Germinal center (tissue), 1 donor: ENCODE measurements around the gene CARD11.

ENCODE experiments used
- DNase-seq: peaks from one replicate; pipeline ENCODE4 v3.0.0; 2012; ENCODE audit warnings: mixed read lengths, low spot score

Gene CARD11

DNA sequence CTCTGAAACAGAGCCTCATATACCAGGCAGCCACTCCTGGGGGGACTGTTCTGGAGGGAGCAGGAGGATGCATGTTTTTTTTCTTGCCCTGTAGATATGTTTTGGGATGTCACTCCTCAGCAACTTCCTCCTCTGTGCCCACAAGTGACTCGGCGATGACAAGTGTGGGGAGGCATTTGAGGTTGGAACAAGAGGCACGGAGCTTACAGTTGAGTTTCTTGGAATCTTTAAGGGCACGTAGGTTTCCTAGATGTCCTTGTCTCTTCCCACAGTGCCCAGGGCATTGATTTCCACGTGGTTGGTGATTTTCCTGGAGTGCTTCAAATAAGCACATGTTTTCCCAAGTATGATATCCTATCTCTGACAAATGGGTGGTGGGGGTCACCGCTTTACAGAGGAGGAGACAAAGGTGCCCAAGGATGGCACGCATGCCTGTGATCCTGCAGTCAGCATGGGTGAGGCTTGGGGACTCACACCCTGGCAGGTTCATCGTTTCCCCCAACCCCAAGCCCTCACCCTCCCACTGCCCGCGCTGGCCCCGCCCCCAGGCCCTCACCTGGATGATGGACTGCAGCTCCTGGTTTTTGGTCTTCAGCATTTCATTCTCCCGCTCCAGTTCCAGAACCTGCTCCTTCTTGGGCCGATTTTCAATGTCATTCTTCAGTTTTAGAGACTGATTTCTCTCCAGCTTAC, 104.3 kb downstream of the CARD11 start:
- no peak for DNase-seq

- no peak for DNase-seq
Measured at GRCh38 chr7:2938514-2939192, 105.0 kb downstream of the CARD11 start.

GRCh38 chr7:2937701-2938513, 105.8 kb downstream of the CARD11 start:
- DNase-seq, result no peak

DNA sequence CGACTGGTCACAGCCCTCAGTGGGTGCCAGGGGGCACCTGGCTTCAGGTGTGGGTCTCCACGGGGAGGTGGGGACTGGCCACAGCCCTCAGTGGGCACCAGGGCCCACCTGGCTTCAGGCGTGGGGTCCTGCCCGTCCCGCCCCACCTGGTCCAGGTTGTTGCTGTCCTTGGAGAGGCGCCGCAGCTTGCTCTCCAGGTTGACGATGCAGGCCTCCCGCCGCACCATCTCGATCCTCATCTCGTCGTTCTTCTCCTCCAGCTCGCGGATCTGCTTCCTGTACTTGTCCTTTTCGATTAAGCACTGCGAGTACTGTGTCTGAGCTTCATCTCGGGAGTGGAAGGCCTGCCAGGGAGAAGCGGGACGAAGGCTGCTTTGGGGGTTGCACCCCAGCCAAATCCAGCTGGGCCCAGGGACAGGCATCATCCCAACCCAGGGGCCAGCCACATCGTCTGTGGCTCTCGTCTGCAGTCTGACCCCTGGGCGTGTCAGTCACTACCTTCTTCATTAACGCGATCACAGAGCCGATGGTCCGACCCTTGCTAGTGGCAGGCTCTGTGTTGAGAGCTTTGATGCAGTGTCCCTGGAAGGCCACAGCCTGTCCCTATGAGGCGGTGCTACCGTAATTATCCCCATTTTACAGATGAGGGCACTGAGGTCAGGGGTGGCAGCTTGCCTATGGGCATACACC, 106.6 kb downstream of the CARD11 start:
- no peak for DNase-seq

DNA sequence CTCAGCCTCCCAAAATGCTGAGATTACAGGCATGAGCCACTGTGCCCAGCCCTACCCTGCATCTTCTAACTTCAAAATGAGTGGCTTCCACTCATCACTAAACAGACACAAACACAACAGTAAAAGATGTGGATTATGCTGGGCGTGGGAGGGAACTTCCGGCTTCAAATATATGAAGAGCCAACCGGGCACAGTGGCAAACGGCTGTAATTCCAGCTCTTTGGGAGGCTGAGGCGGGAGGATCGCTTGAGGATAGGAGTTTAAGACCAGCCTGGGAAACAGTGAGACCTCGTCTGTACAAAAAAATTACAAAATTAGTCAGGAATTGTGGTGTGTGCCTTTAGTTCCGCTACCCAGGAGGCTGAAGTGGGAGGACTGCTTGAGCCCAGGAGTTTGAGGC, 107.4 kb downstream of the CARD11 start:
- no peak for DNase-seq

- no peak for DNase-seq
Measured at GRCh38 chr7:2934984-2935740, 108.5 kb downstream of the CARD11 start.

- DNase-seq, result no peak
Measured at GRCh38 chr7:2934211-2934731, 109.4 kb downstream of the CARD11 start.

DNA sequence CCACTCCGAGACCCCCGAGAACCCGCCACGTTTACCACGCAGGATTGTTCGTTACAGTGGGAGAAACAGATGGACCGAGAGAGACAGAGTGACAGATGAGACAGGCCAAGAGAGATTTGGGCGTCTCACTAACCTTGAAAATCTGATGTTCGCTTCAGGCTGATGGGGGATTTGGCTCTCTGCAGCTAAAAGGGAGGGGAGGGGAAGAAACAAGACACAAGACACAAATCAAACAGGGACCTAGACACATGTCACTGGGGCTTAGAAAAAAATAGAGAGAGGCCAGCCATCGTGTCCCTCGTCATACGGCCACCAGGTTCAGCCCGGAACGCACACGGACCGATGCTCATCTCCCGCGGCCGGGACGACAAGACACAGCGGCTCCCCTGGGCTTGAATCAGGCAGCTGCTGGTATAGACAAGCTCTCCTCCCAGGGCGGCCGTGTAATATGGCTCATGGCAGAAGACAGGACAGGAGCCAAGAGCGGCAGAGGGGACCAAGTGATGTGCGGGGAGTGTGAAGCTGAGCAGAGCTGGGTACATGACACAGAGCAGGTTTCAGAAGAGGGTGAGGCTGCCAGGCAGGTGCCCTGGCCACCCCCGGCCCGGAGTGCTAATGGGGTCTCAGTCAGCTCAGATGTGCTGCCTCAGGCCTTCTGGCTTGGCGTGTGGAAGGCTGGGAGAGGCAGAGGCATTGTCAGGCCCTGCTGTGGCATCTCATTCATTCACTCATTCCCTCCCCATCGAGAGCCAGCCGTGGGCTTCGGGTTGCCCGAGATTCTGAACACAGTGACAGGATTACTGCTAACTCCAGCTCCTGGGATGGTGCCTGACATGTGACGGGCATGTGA, 111.0 kb downstream of the CARD11 start:
- no peak for DNase-seq

DNA sequence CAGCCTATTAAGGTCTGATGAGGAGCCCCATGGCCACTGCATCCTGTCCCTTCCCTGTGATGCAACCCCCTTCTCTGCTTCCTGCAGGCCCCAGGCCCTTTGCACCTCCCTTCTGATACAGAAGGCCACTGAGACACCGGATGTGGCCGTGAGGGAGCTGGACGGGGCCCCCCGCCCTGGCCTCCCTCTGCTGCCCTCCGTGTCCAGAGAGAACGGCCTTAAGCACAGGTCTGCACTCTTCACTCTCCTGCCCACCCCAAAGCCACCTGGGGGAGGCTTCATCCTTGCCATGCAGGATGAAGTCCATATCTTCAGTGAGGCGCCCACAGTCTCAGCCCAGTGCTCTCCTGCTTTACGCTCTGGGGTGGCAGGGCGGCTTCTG, 112.6 kb downstream of the CARD11 start:
- no peak for DNase-seq

DNA sequence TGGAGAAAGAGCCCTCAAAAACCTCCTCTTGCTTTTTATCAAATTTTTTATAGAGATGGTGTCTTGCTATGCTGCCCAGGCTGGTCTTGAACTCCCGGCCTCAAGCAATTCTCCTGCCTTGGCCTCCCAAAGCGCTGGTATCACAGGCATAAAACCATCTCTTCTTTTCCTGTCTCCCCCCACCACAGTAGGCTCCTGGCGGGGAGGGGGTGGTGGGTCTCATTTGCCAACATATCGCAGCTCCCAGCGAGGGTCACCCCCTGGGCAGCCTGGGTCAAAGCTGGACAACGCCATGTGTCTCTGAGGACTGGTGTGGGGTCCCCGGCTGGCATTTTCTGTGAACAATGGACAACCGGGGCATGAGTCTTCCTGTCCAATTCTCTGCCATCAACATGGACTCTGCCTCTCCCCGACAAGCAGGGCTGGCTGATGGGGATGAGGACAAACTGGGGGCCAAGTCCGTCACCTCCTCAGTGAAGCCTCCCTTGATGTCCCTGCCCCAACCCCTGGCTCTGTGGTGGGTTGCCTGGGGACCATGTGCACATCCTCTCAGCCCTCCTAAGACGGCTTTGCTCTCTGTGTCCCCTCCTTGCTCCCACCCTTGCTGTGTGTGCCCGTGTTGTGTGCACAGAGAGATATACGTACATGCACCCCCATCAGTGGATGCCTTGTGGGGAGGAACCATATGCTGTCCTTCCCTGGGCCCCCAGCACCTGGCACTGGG, 113.2 kb downstream of the CARD11 start:
- DNase-seq, result no peak

GRCh38 chr7:2929321-2930201, 114.1 kb downstream of the CARD11 start:
- DNase-seq, result no peak

DNA sequence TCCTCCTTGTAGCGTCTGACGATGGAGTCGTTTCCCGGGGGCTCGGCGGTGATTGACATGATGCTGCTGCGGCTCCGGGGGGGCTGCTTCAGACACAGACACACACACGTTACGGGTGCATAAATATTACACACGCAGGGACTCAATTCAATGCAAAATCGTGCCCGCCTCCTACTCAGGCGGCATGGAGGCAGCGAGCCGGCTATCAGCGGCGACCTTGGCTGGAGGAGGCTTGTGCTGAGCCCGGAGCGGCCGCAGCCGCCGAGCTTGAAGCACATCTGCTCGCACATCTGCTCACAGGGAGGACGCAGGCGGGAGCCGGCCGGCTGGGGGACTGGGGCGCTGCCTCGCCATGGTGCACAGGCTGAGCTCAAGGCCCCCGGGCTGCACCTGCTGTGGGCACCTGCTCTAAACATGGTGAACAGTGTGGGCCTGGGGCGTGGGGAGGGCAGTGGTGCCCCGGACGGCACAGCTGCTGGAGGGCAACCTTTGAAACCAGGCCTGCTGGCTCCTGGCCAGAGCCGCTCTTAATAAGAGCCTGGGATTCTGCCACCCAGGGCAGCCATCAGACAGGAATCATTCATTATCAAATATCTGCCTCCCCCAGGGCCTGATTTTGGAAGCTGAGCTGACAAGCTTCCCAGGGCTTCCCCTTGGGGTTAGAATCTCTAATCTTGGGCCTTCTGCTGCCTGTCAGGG, 114.9 kb downstream of the CARD11 start:
- DNase-seq, result no peak

DNA sequence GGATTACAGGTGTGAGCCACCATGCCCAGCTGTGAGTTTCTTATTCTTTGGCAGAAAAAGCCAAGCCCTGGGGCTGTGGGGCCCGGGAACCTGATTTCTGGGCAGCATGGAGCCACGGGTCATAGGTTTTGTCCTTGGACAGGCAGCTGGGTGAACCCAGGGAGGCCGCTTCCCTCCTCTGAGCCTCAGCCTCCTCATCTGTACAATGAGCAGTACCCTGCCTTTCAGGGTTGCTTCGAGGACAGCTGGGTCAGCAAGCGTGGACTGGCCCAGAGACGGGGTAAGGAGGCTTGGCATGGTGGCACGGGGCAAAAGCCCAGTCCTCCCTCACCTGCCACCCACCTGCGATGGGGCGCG, 115.4 kb downstream of the CARD11 start:
- DNase-seq, result no peak

- no peak for DNase-seq
Measured at GRCh38 chr7:2927592-2927991, 116.1 kb downstream of the CARD11 start.

- no peak for DNase-seq
Measured at GRCh38 chr7:2926896-2927405, 116.7 kb downstream of the CARD11 start.

DNA sequence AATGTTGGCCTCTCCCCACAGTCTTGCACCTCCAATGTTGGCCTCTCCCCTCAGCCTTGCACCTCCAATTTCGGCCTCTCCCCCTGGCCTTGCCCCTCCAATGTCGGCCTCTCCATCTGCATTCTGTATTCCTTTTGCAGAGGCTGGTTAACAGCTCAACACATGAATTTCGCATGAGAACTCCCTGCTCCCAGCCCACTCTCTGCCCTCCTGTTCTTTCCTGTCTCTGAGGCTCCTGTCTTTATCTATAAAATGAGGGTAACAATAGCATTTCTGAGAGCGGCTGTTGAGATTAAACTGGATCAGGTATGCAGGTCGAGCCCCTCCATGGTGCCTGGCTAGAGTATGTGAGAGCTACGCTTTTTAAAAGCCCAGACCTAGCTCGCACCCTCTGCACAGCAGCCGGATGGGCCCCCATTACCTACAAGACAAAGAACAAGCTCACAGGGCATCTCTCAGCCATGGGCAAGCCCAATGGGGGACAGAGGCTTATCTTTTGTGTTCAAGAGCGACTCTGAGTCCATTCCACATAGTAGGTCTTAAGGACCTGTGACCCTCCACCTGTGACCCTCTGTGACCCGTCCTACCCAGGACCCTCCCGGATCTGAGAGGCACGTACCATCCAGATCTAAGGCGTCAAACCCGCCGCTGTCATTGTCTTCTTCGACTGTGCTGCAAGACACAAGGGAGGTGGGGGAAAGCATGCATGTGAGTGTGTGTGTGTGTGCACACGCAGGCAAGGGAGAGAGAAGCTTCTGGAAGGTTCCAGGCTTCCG, 117.4 kb downstream of the CARD11 start:
- no peak for DNase-seq
